ENCODE results near the gene GDPD4. TPM values are rescaled to one million over a fixed set of nuclear protein-coding genes. Genes with fewer than 3 reads are reported as not detected.

GDPD4 gene
- total and polyA plus RNA-seq, 9 of the 15 experiments (the other 6 are each of a cell fraction or from before 2014, with no cell fraction given), result 0.40 TPM; not detected in 8

DNA sequence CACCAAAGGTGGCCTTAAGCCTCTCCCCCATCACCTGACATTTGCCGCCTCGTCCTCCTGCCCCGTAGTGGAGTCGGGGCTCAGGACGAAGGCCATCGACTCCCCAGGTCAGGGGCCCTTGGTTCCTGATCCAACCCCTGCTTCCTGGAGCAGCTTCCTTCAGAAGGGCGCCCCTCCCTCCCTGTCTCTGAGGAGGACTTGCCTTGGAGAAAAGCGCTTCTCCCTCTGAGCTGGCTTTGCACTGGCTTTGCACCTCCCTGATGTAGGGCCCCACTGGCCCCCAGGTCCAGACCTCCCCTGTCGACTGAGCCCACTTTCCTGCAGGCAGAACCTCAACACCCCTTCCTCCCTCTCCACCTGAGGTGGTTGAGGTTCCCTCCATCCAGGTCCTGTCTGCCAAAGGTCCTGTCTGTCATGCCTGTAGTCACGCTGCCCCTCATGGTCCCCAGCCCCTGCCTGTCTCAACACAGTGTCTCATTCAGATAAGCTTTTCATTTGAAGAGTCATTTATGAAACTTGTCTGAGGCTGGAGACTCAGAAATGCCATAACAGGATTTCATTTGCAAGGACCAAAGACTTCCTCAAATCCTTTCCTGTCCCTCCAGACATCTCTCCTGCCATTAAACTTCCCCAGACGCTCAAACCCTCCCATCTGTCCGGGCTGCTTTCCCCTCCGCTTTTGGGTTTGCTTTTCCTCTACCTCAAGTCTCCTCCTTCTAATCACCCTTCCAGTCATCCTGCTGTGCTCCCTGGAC is 95.0 kb downstream of the GDPD4 start:
- DNase-seq (ENCODE audit: extremely low read depth in 1 of 4, low spot score in 3 of 4), result no peak
- Histone ChIP-seq H2AFZ (ENCODE audit: low read depth, low read length) (no peak overlapping the region), H3K27ac (ENCODE audit: extremely low read depth, low read depth, low read length) (no peak overlapping the region), H3K36me3 (ENCODE audit: control insufficient read depth, insufficient read depth, low read length) (no peaks in the 10 kb centered on the region), H3K27me3 (ENCODE audit: control insufficient read depth in 2 of 2, insufficient read depth in 2 of 2, low read length in 2 of 2) (peaks cover 7 to 62% of the 10 kb centered on the region in 2 experiments; a peak in 4 of 5 replicates), H3K79me2 (ENCODE audit: control insufficient read depth, insufficient read depth, low read length) (no peaks in the 10 kb centered on the region), H3K9ac (ENCODE audit: insufficient read depth in 1 of 2, low read depth in 2 of 2, low read length in 2 of 2) (no peak overlapping the region; a peak in 1 of 4 replicates), H3K4me1 (replicated peaks in 1 of 2; ENCODE audit: control insufficient read depth in 2 of 2, insufficient read depth in 2 of 2, low read length in 2 of 2) (peaks cover 0 to 8% of the 10 kb centered on the region in 2 experiments; a peak in 1 of 5 replicates), H3K9me3 (replicated peaks; ENCODE audit: control insufficient read depth, insufficient read depth, low read depth, low read length) (no peaks in the 10 kb centered on the region), H3K4me2 (ENCODE audit: insufficient read depth, low read length) (no peak overlapping the region), H3K9me1 (ENCODE audit: control insufficient read depth, insufficient read depth, low read length) (peaks cover 2% of the 10 kb centered on the region), H4K20me1 (replicated peaks; ENCODE audit: control insufficient read depth, insufficient read depth, low read length) (no peaks in the 10 kb centered on the region), H3K4me3 (no peak overlapping the region)
- in situ Hi-C loops (cut with MboI), result no loop called here
- 0% methylated on average over 12 of the region's 13 CpGs for WGBS (ENCODE audit: insufficient coverage, low coverage, missing lambda C conversion rate)
- FAIRE-seq, result no peak
- BruUV-seq (replicated peaks), result no TSS peak
- POLR2A ChIA-PET, result no interaction called here
- CTCF ChIA-PET (ENCODE audit: low intra/inter-chr PET ratio), result no interaction called here
- no peak for ATAC-seq
- intact Hi-C loops (cut with micrococcal nuclease), result no loop called here
- TF ChIP-seq CREM (IDR thresholded peaks at IDR 0.05; ENCODE audit: low read depth), result no peak
- peak; percentile 29; the same call in 1 of the 2 replicates for TF ChIP-seq SPI1 (IDR thresholded peaks at IDR 0.05; ENCODE audit: borderline replicate concordance, low read depth, low read length)

DNA sequence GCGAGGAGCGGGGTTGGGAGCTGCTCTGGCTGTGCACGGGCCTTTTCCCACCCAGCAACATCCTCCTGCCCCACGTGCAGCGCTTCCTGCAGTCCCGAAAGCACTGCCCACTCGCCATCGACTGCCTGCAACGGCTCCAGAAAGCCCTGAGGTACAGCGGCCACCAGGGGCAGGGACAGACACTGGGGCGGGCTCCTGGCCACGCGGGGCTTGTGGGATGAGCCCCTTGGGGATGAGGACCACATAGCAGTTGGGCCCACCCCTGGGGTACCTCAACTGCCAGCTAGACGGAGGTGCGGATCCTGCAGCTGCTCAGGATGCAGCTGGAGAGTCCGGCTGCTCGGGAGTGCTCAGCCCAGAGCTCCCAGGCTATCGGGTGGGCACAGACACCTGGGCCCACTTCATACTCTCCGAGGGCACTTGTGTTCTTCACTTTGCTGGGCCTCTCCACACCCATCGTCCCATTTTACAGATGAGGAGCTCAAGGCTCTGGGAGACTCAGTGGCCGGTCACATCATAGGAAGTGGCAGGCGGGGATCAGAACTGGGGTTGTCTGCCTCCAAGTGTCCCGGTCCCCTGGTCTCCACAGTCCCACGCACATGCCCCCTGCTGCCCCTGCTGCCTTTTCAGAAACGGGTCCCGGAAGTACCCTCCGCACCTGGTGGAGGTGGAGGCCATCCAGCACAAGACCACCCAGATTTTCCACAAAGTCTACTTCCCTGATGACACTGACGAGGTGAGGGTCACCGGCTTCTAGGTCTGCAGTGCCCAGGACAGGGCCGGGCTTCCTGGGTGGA is 95.8 kb downstream of the GDPD4 start:
- no peak for FAIRE-seq
- CTCF ChIA-PET (ENCODE audit: low intra/inter-chr PET ratio), result no interaction called here
- BruUV-seq (replicated peaks), result no TSS peak

More for the DNA sequence above, 95.8 kb downstream of the GDPD4 start:
- ATAC-seq, result no peak; the same call in 2 of the 3 replicates
- H3K27ac ChIP-seq (ENCODE audit: extremely low read depth, low read depth, low read length), result no peak overlapping the region
- no peak for DNase-seq (ENCODE audit: extremely low read depth in 1 of 4, low spot score in 3 of 4)
- H2AFZ ChIP-seq (ENCODE audit: low read depth, low read length), result no peak overlapping the region
- intact Hi-C loops (cut with micrococcal nuclease), result no loop called here
- H3K9ac ChIP-seq (ENCODE audit: insufficient read depth in 1 of 2, low read depth in 2 of 2, low read length in 2 of 2), result no peak overlapping the region
- peaks cover 1% of the 10 kb centered on the region for H3K9me1 ChIP-seq (ENCODE audit: control insufficient read depth, insufficient read depth, low read length)
- POLR2A ChIA-PET, result no interaction called here
- no peak overlapping the region for H3K4me3 ChIP-seq
- peaks cover 0 to 8% of the 10 kb centered on the region in 2 experiments; a peak in 1 of 5 replicates for H3K4me1 ChIP-seq (replicated peaks in 1 of 2; ENCODE audit: control insufficient read depth in 2 of 2, insufficient read depth in 2 of 2, low read length in 2 of 2)
- in situ Hi-C loops (cut with MboI), result no loop called here
- H3K4me2 ChIP-seq (ENCODE audit: insufficient read depth, low read length), result no peak overlapping the region
- no peak for TF ChIP-seq SNRNP70 (optimal IDR thresholded peaks at IDR 0.05; ENCODE audit: low read depth, low read length)
- TF ChIP-seq CBFB (CRISPR knock-in tag; IDR thresholded peaks at IDR 0.05), result no peak
- no peak for TF ChIP-seq FOXJ2 (tag; IDR thresholded peaks at IDR 0.05)
- TF ChIP-seq, protein P1, sequence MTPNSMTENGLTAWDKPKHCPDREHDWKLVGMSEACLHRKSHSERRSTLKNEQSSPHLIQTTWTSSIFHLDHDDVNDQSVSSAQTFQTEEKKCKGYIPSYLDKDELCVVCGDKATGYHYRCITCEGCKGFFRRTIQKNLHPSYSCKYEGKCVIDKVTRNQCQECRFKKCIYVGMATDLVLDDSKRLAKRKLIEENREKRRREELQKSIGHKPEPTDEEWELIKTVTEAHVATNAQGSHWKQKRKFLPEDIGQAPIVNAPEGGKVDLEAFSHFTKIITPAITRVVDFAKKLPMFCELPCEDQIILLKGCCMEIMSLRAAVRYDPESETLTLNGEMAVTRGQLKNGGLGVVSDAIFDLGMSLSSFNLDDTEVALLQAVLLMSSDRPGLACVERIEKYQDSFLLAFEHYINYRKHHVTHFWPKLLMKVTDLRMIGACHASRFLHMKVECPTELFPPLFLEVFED (CRISPR knock-in tag; conservative IDR thresholded peaks at IDR 0.05), result no peak
- TF ChIP-seq, protein P2, sequence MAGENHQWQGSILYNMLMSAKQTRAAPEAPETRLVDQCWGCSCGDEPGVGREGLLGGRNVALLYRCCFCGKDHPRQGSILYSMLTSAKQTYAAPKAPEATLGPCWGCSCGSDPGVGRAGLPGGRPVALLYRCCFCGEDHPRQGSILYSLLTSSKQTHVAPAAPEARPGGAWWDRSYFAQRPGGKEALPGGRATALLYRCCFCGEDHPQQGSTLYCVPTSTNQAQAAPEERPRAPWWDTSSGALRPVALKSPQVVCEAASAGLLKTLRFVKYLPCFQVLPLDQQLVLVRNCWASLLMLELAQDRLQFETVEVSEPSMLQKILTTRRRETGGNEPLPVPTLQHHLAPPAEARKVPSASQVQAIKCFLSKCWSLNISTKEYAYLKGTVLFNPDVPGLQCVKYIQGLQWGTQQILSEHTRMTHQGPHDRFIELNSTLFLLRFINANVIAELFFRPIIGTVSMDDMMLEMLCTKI (IDR thresholded peaks at IDR 0.05; ENCODE audit: partially characterized antibody), result no peak
- no peak for TF ChIP-seq ATF7 (IDR thresholded peaks at IDR 0.05)
- TF ChIP-seq ZNF253 (CRISPR knock-in tag; conservative IDR thresholded peaks at IDR 0.05), result no peak
- no peak for TF ChIP-seq PTTG1 (tag; IDR thresholded peaks at IDR 0.05; ENCODE audit: low read depth)
- WGBS (ENCODE audit: insufficient coverage, low coverage, missing lambda C conversion rate), result 2% methylated on average over 28 of the region's 30 CpGs
- peaks cover 7 to 62% of the 10 kb centered on the region in 2 experiments; a peak in 4 of 5 replicates for H3K27me3 ChIP-seq (ENCODE audit: control insufficient read depth in 2 of 2, insufficient read depth in 2 of 2, low read length in 2 of 2)
- H4K20me1 ChIP-seq (replicated peaks; ENCODE audit: control insufficient read depth, insufficient read depth, low read length), result no peaks in the 10 kb centered on the region
- no peaks in the 10 kb centered on the region for H3K79me2 ChIP-seq (ENCODE audit: control insufficient read depth, insufficient read depth, low read length)
- H3K9me3 ChIP-seq (replicated peaks; ENCODE audit: control insufficient read depth, insufficient read depth, low read depth, low read length), result no peaks in the 10 kb centered on the region
- no peaks in the 10 kb centered on the region for H3K36me3 ChIP-seq (ENCODE audit: control insufficient read depth, insufficient read depth, low read length)
